Common myeloid progenitor, CD34-positive (primary cell): ENCODE results near the gene MAPKAPK2.

Experiments
- CTCF ChIA-PET: fragments of 350-600 bp; sonication (Branson Sonifier 250); formaldehyde crosslinking; loops from one replicate; lab custom pipeline; 2021; ENCODE audit warnings: antibody characterized with exemption; lab: Charles Lee
- POLR2A ChIA-PET: fragments of 350-600 bp; sonication (Branson Sonifier 250); formaldehyde crosslinking; loops from one replicate; lab custom pipeline; 2021; ENCODE audit warnings: antibody characterized with exemption; lab: Charles Lee
- DNase-seq, 3 donors: peaks; one replicate each; pipeline versions ENCODE4 v3.0.0 to v3.0.0-alpha.2; 2013
- H3K27ac ChIP-seq, 2 experiments: 1 replicate in 1 of 2; 2 replicates in 1 of 2; pipeline ENCODE4 v1.7.0; 2013; ENCODE audit warnings: inconsistent platforms in 2 of 2, low read length in 2 of 2, mild to moderate bottlenecking in 2 of 2, low read depth in 1 of 2, moderate library complexity in 1 of 2; ENCODE audit not compliant: severe bottlenecking in 2 of 2, insufficient read depth in 1 of 2, poor library complexity in 1 of 2
- H3K27me3 ChIP-seq, 5 experiments: replicated peaks in 2 of 5; 1 replicate in 3 of 5; 2 replicates in 2 of 5; pipeline versions ENCODE4 v1.6.1 to v1.7.0; 2013; ENCODE audit warnings: low read length in 4 of 5, mild to moderate bottlenecking in 2 of 5, moderate library complexity in 2 of 5, inconsistent platforms in 1 of 5; ENCODE audit not compliant: insufficient read depth in 5 of 5, control insufficient read depth in 4 of 5
- H3K36me3 ChIP-seq, 4 experiments: 1 replicate in 2 of 4; 2 replicates in 2 of 4; pipeline versions ENCODE4 v1.6.1 to v1.7.0; 2013; ENCODE audit warnings: low read length in 3 of 4, control low read depth in 1 of 4, mild to moderate bottlenecking in 1 of 4; ENCODE audit not compliant: control insufficient read depth in 4 of 4, insufficient read depth in 4 of 4
- H3K4me1 ChIP-seq, 4 experiments: 1 replicate in 3 of 4; 2 replicates in 1 of 4; pipeline versions ENCODE4 v1.6.1 to v1.7.1; 2013; ENCODE audit warnings: low read length in 3 of 4, mild to moderate bottlenecking in 3 of 4, control low read depth in 1 of 4, inconsistent platforms in 1 of 4, moderate library complexity in 1 of 4; ENCODE audit not compliant: control insufficient read depth in 4 of 4, insufficient read depth in 4 of 4; ENCODE audit errors: control extremely low read depth in 1 of 4
- H3K4me3 ChIP-seq, 7 experiments: 1 replicate in 4 of 7; 2 replicates in 3 of 7; pipeline versions ENCODE4 v1.5.1 to v1.7.0; 2013; ENCODE audit warnings: mild to moderate bottlenecking in 7 of 7, low read length in 6 of 7, moderate library complexity in 6 of 7, inconsistent platforms in 2 of 7, low read depth in 2 of 7, control low read depth in 1 of 7; ENCODE audit not compliant: insufficient read depth in 4 of 7, control insufficient read depth in 1 of 7; ENCODE audit errors: extremely low read depth in 1 of 7
- H3K9me3 ChIP-seq, 5 experiments: 1 replicate in 4 of 5; 2 replicates in 1 of 5; pipeline versions ENCODE4 v1.6.1 to v1.7.1; 2013; ENCODE audit warnings: low read length in 4 of 5, mild to moderate bottlenecking in 2 of 5, inconsistent platforms in 1 of 5, low read depth in 1 of 5, moderate library complexity in 1 of 5; ENCODE audit not compliant: control insufficient read depth in 4 of 5, insufficient read depth in 2 of 5; ENCODE audit errors: control extremely low read depth in 1 of 5
- WGBS: methylation state at CpG from one replicate; pipeline ENCODE4 v1.1.5; 2013; ENCODE audit not compliant: insufficient coverage; 5-methylcytosine and 5-hydroxymethylcytosine counted together

Gene MAPKAPK2

DNA sequence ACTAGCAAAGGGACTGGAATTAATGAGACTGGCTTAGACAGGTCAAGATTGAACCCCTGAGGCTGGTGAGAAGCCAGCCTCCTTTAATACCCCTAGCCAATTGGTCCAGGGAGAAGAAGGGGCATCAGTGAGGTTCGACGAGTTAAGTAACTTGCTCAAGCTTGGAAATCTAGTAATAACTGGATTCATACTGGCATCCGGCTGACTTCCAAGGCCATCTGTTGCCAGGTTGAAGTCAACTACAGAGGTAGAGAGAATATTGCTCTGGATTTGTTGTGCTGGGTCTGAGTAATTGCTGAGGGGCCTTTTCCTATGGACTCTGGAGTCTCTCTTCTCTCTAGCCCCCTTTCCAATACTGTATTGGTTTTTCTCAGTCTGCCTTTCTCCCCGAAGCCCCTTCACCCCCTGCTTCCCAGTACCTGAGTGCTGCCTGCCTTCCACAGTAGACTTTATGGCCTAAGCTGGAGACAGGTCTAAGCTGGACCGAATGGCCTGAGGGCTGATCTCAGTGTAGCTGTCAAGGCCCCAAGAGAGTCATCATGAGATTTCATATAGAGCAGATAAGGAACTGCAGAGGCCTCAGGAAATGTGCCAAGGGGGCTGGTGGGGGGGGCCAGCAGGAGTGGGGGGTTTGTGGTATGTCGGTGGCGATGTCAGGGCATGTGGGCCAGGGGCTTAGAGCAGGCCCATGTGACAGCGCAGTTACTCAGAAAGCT is 43.4 kb downstream of the MAPKAPK2 start:
- H3K27me3 ChIP-seq = no peaks in the 10 kb centered on the region
- H3K27ac ChIP-seq = no peak overlapping the region
- POLR2A ChIA-PET = interaction anchor here (1.0 to 1.2 kb wide), 2 partner anchors 12 to 38 kb away, joined by 3 read pairs; no protein-coding TSS in a partner anchor
- peak; percentile 52 to 91 (median 86) for DNase-seq
- no peaks in the 10 kb centered on the region for H3K9me3 ChIP-seq
- H3K4me1 ChIP-seq = peaks cover 24 to 58% (median 45%) of the 10 kb centered on the region in 4 experiments
- CTCF ChIA-PET = interaction anchor here (0.7 to 14.6 kb wide), 19 partner anchors 8 to 256 kb away, joined by 3 to 250 read pairs (median 4); no protein-coding TSS in a partner anchor
- peaks cover 16 to 43% (median 35%) of the 10 kb centered on the region in 4 experiments for H3K36me3 ChIP-seq
- H3K4me3 ChIP-seq = peak overlapping the region in 3 of 7 experiments; percentile 8 to 31 (median 11)
- WGBS = 27% methylated on average over 6 of the region's 8 CpGs

DNA sequence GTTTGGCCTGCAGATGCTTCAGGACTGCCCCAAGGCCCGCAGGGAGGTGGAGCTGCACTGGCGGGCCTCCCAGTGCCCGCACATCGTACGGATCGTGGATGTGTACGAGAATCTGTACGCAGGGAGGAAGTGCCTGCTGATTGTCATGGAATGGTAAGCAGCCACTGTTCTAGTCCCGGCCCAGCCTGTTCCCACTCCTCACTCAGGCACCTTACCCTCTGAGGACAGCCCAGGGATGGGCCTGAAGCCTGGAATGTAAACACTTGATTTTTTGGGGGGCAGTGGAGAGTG is 43.9 kb downstream of the MAPKAPK2 start:
- no peak overlapping the region for H3K27ac ChIP-seq
- WGBS = 4% methylated on average over 8 of the region's 9 CpGs
- no peaks in the 10 kb centered on the region for H3K9me3 ChIP-seq
- H3K36me3 ChIP-seq = peaks cover 16 to 46% (median 37%) of the 10 kb centered on the region in 4 experiments
- POLR2A ChIA-PET = interaction anchor here (1.0 to 1.2 kb wide), 2 partner anchors 12 to 38 kb away, joined by 3 read pairs; no protein-coding TSS in a partner anchor
- peak overlapping the region in 2 of 7 experiments; percentile 11 to 31 for H3K4me3 ChIP-seq
- H3K27me3 ChIP-seq = no peaks in the 10 kb centered on the region
- CTCF ChIA-PET = interaction anchor here (0.7 to 14.6 kb wide), 15 partner anchors 8 to 255 kb away, joined by 3 to 250 read pairs (median 4); no protein-coding TSS in a partner anchor
- H3K4me1 ChIP-seq = peaks cover 24 to 53% (median 40%) of the 10 kb centered on the region in 4 experiments
- no peak for DNase-seq

DNA sequence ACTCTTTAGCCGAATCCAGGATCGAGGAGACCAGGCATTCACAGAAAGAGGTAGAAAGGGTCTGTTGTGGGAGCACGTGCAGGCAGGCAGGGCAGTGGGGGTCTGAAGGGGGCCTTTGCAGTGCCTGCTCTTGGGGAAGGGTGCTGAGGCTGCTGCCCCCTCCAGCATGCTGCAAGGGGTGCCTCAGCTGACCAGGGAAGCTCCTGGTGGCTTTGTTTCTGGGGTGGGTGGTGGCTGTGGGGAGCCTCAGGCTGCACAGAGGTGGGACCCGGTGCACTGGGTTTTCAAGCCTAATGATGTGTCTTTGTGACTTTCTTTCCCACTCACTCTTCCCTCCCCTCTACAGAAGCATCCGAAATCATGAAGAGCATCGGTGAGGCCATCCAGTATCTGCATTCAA is 44.3 kb downstream of the MAPKAPK2 start:
- Histone ChIP-seq H3K4me3 (no peak overlapping the region), H3K4me1 (peaks cover 24 to 49% (median 36%) of the 10 kb centered on the region in 4 experiments), H3K27me3 (no peaks in the 10 kb centered on the region), H3K36me3 (peaks cover 16 to 49% (median 38%) of the 10 kb centered on the region in 4 experiments), H3K9me3 (no peaks in the 10 kb centered on the region), H3K27ac (no peak overlapping the region)
- CTCF ChIA-PET = interaction anchor here (0.9 to 14.6 kb wide), 9 partner anchors 16 to 255 kb away, joined by 3 to 250 read pairs (median 4); no protein-coding TSS in a partner anchor
- no peak for DNase-seq
- WGBS = 93% methylated on average over 6 of the region's 6 CpGs
- POLR2A ChIA-PET = interaction anchor here (1.0 to 1.2 kb wide), 2 partner anchors 11 to 37 kb away, joined by 3 read pairs; no protein-coding TSS in a partner anchor

DNA sequence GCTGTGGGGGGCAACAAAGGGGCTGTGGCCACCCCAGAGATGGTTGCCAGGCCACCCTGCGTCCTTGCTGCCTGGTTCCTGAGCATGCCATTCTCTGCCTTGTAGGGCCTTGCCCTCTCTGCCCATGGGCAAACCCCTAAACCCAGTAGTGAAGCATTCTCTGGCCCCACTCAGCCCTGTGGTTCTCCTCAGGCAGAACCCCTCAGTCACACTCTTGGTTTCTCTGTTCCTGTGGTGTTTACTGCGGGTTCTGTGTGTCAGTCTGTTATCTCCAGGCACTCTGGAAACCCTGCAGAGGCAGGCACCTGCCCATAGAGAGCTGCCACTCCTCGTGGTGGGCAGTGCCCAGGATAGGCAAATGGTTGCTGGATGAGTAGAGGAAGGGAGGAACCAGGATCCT is 44.8 kb downstream of the MAPKAPK2 start:
- DNase-seq = no peak
- no peaks in the 10 kb centered on the region for H3K27me3 ChIP-seq
- WGBS = 100% methylated on average over 2 of the region's 3 CpGs
- H3K9me3 ChIP-seq = no peaks in the 10 kb centered on the region
- peaks cover 16 to 49% (median 38%) of the 10 kb centered on the region in 4 experiments for H3K36me3 ChIP-seq
- no peak overlapping the region for H3K4me3 ChIP-seq
- peaks cover 23 to 44% (median 31%) of the 10 kb centered on the region in 4 experiments for H3K4me1 ChIP-seq
- ChIA-PET CTCF (interaction anchor here (1.1 to 14.6 kb wide), 4 partner anchors 17 to 254 kb away, joined by 3 to 250 read pairs (median 55); no protein-coding TSS in a partner anchor), POLR2A (no interaction called here)
- H3K27ac ChIP-seq = no peak overlapping the region

DNA sequence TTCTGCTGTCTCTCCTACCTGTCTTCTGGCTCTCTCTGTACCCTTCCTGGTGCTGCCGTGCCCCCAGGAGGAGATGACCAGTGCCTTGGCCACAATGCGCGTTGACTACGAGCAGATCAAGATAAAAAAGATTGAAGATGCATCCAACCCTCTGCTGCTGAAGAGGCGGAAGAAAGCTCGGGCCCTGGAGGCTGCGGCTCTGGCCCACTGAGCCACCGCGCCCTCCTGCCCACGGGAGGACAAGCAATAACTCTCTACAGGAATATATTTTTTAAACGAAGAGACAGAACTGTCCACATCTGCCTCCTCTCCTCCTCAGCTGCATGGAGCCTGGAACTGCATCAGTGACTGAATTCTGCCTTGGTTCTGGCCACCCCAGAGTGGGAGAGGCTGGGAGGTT is 47.8 kb downstream of the MAPKAPK2 start:
- H3K27me3 ChIP-seq = no peaks in the 10 kb centered on the region
- CTCF ChIA-PET = interaction anchor here (1.0 to 14.6 kb wide), 7 partner anchors 74 to 250 kb away, joined by 3 to 250 read pairs (median 17); no protein-coding TSS in a partner anchor
- no peak for DNase-seq
- WGBS = 99% methylated on average over 10 of the region's 11 CpGs
- H3K4me3 ChIP-seq = no peak overlapping the region
- no peak overlapping the region for H3K27ac ChIP-seq
- peaks cover 3 to 47% (median 43%) of the 10 kb centered on the region in 4 experiments for H3K4me1 ChIP-seq
- peaks cover 16 to 49% (median 40%) of the 10 kb centered on the region in 4 experiments for H3K36me3 ChIP-seq
- POLR2A ChIA-PET = no interaction called here
- H3K9me3 ChIP-seq = no peaks in the 10 kb centered on the region

DNA sequence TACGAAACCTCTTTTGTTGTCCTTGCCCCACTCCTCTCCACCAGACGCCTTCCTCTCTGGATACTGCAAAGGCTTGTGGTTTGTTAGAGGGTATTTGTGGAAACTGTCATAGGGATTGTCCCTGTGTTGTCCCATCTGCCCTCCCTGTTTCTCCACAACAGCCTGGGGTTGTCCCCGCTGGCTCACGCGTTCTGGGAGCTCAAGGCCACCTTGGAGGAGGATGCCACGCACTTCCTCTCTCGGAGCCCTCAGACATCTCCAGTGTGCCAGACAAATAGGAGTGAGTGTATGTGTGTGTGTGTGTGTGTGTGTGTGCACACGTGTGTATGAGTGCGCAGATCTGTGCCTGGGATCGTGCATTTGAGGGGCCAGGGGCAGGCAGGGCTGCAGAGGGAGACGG is 48.3 kb downstream of the MAPKAPK2 start:
- Histone ChIP-seq H3K27me3 (no peaks in the 10 kb centered on the region), H3K27ac (no peak overlapping the region), H3K9me3 (no peaks in the 10 kb centered on the region), H3K36me3 (peaks cover 16 to 49% (median 40%) of the 10 kb centered on the region in 4 experiments), H3K4me3 (no peak overlapping the region), H3K4me1 (peaks cover 3 to 45% (median 42%) of the 10 kb centered on the region in 4 experiments)
- DNase-seq = no peak
- ChIA-PET POLR2A (no interaction called here), CTCF (interaction anchor here (1.0 to 14.6 kb wide), 11 partner anchors 16 to 249 kb away, joined by 3 to 250 read pairs (median 17); partner anchors contain the start of genes IL10 and IL19)
- WGBS = 100% methylated on average over 7 of the region's 11 CpGs
